GM12801 (cell line): ENCODE results near the gene UBN1.

Source experiments
- CTCF ChIP-seq: IDR thresholded peaks from one replicate; pipeline ENCODE4 v1.5.1; 2011; ENCODE audit warnings: control low read depth; ENCODE audit not compliant: insufficient read length; ENCODE audit errors: extremely low read depth

The UBN1 gene

GRCh38 chr16:4894276-4895150, 47.2 kb downstream of the UBN1 start:
- TF ChIP-seq CTCF = no peak

GRCh38 chr16:4895366-4895765, 48.1 kb downstream of the UBN1 start:
- TF ChIP-seq CTCF = no peak

- TF ChIP-seq CTCF = no peak
Measured at GRCh38 chr16:4897328-4897727, 50.0 kb downstream of the UBN1 start.

GRCh38 chr16:4898811-4899473, 51.7 kb downstream of the UBN1 start:
- TF ChIP-seq CTCF = no peak

GRCh38 chr16:4899474-4899846, 52.2 kb downstream of the UBN1 start:
- TF ChIP-seq CTCF = no peak

GRCh38 chr16:4900036-4900435, 52.8 kb downstream of the UBN1 start:
- no peak for TF ChIP-seq CTCF

GRCh38 chr16:4900750-4901149, 53.5 kb downstream of the UBN1 start:
- TF ChIP-seq CTCF = no peak
